HG03442 (cell line): Measurements from ENCODE around the gene DENND10.
"Not testable (repeated sequence)": the region's sequence is repeated elsewhere in the genome, so short reads cannot be mapped to it uniquely, and the experiment has no call there.

Experiments used
- ATAC-seq: cut with Tn5 transposase; IDR thresholded peaks from one replicate; pipeline ENCODE4 v1.9.1; 2021; ENCODE audit warnings: mild to moderate bottlenecking, moderate library complexity; ENCODE audit not compliant: unreplicated experiment

The DENND10 gene

DNA sequence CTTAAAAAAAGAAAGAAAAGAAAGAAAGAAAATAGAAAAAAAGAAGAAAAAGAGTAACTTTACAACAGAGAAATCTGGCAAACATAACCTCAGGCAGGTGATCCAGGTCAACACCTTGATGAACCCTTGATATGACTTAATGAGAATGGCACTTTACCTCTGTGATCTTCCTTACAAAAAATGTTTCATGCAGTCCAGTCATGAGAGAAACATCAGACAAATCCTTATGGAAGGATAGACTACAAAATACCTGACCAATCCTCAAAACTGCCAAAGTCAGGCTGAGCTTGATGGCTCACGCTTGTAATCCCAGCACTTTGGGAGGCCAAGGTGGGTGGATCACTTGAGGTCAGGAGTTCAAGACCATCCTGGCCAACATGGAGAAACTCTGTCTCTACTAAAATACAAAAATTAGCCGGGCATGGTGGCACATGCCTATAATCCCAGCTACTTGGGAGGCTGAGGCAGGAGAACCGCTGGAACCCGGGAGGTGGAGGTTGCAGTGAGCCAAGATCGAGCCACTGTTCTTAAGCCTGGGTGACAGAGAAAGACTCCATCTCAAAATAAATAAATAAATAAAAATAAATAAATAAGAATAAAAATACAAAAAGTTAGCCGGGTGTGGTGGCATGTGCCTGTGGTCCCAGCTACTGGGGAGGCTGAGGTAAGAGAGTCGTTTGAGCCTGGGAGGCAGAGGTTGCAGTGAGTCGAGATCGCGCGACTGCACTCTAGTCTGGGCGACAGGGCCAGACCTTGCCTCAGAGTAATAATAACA, 7.1 kb upstream of the DENND10 start:
- not testable (repeated sequence) for ATAC-seq

DNA sequence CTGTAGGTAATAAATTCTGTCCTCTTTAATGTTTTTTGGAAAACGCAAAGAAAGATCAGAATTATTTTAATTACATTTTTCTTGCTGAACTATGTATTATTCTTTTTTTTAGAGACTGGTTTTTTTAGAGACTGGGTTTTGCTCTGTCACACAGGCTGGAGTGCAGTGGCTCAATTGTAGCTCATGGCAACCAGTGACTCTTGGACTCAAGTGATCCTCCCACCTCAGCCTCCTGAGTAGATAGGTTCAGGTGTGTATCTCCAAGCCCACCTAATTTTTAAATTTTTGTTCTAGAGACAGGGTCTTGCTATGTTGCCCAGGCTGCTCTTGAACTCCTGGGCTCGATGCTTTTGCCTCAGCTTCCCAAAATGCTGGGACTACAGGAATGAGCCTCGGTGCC, 5.3 kb upstream of the DENND10 start:
- no peak for ATAC-seq

DNA sequence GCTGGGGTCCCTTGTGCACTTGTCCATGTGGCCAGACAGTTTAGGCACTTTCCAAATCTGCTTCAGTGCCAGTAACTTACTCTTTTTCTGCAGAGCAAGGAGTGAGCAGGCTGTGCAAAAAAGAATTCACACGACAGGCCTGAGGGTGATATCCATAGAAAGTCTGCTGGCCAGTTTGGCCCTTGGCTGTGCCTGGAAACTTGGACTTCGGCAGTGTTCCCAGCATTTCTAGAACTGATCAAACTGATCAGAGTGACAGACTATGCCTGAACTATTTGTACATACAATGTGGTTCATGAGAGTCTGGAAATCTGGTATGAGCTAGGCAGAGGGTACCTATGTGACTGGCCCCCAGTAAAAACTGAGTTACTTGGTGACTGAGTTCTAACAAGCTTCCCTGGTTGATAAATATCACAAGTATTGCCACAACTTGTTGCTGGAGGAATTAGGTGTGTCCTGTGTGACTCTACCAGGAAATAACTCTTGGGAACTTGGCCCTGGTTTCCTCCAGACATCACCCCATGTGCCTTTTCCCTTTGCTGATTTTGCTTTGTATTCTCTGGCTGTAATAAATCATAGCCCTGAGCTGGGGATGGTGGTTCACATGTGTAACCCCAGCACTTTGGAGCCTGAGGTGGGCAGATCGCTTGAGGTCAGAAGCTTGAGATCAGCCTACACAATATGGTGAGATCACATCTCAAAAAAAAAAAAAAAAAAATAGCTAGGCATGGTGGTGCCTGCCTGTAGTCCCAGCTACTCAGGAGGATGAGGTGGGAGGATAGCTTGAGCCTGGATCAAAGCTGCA, 3.3 kb upstream of the DENND10 start:
- no peak for ATAC-seq

DNA sequence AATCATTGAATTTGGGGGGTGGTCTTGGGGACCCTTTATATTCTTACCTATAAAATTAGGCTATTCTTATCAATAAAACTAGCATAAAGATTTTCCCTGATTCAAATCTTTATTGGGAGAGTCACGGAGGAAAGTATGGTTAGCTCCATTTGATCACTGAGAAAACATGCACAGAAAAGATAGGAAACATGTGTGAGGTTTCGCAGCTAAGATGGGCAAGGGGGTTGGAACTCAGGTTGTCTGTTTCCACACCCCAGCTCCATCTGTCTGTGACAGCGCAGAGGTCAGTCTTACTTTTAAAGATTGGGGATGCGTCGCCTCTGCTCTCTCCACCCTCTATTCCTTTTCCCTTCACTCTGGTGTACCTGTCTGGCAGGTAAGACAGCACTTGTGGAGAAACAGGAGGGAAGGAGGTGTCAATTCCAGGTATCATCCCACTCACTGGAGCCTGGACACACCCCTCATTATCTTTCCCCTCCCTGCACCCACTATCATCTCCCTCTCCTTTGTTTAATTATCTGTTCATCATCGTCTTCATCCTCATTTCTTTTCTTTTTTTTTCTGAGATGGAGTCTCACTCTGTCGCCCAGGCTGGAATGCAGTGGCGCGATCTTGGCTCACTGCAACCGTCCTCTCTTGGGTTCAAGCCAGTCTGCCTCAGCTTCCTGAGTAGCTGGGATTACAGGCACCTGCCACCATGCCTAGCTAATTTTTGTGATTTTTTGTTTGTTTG, 2.4 kb upstream of the DENND10 start:
- no peak for ATAC-seq

DNA sequence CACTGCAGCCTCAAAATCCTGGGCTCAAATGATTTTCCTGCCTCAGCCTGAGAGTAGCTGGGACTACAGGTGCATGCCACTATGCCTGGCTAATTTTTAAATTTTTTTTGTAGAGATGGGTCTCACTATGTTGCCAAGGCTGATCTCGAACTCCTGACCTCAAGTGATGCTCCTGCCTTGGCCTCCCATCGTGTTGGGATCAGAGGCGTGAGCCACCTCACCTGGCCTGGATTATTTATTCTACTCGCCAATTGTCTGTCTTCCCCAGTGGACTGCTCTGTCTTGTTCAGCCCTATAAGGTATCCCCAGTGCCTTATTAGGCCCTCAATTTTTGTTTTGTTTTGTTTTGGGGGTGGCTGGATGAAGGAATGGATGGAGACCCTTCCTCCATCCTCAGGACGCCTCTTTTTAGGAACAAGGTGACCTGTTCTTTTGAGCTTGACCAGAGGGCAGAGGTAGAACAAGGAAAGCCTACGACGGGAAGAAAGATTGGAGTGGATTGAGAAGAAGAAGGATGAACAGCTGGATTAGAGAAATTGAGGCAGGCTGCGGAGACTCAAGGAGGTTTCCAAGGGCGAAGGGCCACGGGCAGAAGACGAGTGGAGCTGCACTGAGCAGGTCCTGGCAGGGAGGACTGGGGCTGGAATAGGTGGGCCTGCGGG, 541 bp upstream of the DENND10 start:
- ATAC-seq, result no peak

DNA sequence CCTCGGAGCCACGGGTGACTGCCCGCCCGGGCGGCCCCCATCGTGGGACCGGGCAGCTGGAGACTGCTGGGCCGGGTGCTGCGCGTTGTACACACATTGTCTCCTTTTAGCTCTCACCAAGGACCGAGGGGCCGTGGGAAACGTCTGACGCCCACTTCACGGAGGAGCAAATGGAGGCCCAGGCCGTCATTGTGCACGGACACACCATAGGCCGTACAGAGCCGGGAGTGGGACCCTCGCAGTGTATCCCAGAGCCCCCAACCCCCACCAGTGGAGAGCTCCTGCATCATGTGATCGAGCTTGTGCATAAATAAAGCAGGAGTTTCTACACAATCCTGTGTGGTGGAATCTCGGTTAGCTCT, 722 bp downstream of the DENND10 start:
- ATAC-seq, result no peak

DNA sequence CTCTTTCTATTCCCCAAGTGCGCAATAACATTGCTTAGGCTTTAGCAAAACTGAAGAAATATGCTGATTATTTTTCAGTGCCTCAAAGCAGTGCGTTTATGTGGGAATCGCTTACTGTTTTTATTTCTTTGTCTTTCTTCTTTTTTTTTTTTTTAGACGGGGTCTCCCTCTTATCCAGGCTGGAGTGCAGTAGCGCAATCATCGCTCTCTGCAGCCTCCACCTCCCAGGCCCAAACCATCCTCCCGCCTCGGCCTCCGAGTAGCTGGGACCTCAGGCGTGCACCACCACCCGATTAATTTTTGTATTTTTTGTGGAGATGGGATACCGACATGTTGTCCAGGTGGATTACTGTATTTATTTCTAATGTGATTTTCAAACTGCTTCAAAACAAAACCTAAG, 1.2 kb downstream of the DENND10 start:
- no peak for ATAC-seq

DNA sequence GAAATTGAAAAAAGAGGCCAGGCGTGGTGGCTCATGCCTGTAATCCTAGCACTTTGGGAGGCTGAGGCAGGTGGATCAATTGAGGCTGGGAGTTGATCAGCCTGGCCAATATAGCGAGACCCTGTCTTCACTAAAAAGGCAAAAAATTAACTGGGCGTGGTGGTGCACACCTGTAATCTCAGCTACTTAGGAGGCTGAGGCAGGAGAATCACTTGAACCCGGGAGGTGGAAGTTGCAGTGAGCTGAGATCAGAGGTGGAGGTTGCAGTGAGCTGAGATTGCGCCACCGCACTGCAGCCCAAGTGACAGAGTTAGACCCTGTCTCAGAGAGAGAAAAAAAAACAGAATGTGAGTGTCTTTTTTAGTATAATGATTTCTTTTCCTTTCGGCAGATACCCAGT, 2.0 kb downstream of the DENND10 start:
- not testable (repeated sequence) for ATAC-seq

DNA sequence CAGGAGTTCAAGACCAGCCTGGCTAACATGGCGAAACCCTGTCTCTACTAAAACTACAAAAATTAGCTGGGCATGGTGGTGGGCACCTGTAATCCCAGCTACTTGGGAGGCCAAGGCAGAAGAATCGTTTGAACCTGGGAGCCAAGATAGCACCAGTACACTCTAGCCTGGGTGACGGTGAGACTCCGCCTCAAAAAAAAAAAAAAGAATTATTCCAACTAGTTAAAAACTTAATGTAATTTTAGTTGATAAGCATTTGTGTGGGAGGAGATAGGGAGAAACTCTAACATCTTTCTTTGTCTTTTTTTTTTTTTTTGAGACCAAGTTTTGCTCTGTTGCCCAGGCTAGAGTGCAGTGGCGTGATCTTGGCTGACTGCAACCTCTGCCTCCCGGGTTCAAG, 3.2 kb downstream of the DENND10 start:
- not testable (repeated sequence) for ATAC-seq

DNA sequence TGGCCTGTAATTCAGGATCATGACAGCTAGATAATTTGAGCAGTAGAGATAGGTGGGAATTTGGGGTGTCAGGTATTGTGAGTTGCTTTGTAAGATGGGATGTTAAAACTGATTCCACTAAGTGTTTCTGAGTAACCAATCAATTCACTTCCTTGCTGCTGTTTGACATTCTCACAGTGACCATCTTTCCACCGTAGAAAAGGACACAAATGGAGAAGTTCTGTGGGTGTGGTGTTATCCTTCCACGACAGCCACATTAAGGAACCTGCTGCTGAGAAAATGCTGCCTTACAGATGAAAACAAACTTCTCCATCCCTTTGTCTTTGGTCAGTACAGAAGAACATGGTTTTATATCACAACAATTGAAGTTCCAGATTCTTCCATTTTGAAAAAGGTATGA, 3.9 kb downstream of the DENND10 start:
- not testable (repeated sequence) for ATAC-seq

DNA sequence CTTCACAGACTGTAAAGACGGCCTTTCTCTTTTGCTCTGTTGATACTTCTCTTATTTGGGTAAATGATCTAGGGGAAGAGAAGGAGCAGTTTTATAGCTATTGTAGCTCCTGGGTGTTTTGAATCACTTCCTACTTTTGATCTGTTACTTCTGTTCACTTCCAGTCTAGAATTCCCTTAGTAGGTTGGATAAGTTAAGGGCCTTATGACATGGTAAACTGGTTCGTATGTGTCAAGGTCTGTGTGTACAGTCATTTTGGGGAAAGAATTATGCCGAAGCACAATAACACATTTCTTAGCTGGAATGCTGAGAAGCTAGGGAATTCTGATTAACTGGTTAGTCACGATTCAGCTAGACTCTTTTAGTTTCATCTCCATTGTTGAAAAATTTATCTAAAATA, 8.1 kb downstream of the DENND10 start:
- ATAC-seq, result no peak

DNA sequence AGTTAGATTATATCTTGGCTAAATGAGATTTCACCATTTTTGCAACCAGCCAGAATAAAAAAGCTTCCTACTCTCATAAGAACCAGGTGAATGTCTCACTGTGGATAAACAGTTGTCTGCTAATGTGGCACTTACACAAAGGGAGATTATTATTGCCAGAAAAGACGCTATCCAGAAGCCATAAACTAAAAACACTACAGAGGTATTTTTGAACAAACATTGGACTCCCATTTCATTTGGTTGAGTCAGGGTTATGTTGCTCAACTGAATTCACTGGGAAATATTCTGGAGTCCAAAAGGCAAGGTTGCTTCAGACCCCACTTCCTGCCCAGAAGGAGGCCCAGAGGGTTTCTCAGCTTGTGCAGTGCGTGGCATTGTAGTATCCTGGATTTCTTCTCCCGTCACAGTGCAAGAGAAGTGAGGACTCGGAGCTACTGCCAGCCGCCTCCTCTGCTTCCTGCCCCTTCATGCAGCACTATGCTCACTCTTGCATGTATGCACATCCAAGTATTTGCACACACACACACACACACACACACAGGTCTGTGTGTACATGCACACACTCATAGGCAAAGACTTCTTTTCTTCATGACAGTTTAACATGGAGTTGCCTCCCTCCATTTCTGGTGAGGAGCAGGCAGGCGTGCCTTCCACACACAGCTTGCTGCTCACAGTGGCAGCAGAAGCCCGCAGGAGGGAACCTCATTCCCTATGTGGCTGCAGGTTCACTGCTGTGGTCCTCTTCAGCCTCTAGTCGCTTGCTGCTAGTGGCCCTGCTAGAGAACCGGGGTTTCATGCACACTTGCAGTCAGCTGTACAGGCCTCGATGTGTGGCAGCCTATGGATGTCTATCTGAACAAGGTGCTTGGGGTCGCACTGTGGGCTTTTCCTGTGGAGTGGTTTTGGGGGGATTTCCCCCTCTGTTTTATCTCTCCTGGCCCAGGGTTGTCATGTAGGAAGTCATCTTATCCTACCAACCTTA, 10.1 kb downstream of the DENND10 start:
- ATAC-seq, result no peak

DNA sequence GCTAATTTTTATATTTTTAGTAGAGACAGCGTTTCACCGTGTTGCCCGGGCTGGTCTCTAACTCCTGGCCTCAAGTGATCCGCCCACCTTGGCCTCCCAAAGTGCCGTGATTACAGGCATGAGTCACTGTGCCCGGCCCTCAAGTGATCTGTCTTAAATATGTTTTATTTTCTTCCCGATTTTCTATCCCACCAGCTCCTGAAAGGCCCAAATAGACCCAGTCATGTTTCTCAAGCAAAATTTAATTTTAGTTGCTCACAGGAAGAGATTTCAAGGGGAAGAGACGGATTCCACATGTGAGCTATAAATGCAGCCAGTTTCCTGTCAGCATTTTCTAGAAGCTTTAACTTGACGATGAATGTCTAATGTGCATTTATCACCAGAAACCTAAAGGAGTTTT, 12.0 kb downstream of the DENND10 start:
- no peak for ATAC-seq

DNA sequence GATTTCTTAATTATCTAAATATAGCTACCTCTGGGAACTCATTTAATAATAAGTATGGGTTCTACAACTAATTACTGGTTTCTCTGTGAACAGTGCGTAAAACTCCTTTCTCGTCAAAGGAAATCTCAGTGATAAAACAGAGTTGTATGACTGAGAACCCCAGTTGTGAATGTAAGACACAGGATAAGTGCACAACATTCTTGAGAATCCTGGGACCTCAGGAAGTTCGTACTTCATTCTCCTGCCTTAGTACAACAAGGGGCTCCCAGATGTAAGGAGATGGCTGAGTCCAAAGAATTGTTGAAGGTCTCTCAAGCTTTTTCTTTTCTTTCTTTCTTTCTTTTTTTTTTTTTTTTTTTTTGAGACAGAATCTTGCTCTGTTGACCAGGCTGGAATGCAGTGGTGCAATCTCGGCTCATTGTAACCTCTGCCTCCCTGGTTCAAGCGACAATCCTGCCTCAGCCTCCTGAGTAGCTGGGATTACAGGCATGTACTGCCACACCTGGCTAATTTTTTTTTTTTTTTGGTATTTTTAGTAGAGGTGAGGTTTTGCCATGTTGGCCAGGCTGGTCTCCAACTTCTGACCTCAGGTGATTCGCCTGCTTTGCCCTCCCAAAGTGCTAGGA, 12.5 kb downstream of the DENND10 start:
- ATAC-seq, result no peak

DNA sequence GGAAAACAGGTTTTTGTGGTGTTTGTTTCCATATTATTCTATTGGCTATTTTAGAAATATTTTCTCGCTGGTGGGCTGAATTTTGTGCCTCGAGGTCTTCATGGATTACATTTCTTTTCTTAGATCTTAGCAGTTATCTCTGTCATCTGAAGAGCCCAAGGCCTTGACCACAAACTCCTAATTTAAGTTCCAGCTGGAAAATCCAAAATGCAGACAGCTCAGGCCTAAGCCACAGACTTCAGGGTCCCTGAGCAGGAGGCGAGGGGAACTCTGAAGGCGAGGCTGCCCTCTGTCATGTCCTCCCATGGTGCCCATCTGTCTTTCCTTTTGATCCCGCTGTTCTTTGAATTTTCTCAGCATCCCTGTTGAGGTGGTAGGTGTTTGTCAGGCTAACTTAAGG, 14.3 kb downstream of the DENND10 start:
- ATAC-seq, result no peak

DNA sequence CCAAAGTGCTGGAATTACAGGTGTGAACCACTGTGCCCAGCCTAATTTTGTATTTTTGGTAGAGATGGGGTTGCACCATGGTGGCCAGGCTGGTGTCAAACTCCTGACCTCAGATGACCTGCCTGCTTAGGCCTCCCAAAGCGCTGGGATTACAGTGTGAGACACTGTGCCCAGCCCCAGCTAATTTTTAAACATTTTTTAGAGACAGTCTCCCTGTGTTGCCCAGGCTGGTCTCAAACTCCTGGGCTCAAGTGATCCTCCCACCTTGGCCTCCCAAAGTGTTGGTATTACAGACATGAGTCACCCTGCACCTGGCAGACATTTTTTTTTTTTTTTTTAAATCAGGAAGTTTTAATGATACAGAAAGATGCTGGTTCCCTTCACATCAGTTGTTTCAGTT, 15.5 kb downstream of the DENND10 start:
- ATAC-seq, result no peak

DNA sequence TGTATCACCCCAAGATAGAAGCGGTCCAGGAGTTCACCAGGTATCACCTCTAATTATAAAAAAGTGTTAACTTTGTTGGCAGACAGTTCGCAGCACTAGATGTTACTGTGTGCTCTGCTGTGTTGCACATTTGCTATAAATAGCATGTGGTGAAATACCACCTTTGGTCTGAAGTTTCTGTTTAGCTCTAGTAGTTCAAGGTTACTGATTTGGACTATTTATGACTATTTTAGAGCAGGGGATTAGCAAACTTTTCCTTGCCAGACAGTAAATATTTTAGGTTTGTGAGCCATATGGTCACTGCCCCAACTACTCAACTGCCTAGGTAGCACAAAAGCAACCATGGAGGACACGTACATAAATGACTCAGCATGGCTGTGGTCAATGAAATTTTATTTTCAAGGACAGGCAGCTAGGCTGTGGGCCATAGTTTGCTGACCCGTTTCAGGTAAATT, 16.5 kb downstream of the DENND10 start:
- ATAC-seq, result peak; percentile 89

DNA sequence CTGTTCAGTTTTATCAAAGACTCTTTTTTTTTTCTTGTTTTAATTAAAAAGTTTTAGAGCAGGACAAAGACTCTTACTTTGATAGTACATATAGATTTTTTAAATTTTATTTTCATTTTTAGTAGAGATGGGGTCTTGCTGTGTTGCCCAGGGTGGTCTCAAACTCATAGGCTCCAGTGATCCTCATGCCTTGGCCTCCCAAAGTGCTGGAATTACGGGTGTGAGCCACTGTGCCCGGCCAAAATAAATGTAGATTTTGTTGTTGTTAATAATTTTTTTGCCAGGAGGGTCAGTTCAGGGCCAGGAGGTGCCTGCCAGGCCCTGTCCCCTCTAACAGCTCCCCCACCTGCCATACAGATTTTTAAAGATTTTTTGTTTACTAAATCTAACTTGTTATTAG, 17.0 kb downstream of the DENND10 start:
- no peak for ATAC-seq

DNA sequence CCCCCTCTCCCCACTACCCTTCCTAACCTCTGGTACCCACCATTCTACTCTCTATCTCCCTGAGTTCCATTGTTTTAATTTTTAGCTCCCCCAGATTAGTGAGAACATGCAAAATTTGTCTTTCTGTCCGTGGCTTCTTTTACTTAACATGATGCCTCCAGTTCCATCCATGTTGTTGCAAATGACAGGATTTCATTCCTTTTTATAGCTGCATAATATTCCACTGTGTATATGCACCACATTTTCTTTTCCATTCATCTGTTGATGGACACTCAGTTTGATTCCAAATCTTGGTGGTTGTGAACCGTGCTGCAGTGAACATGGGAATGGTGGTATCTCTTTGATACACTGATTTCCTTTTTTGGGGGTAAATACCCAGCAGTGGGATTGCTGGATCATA, 22.0 kb downstream of the DENND10 start:
- no peak for ATAC-seq

DNA sequence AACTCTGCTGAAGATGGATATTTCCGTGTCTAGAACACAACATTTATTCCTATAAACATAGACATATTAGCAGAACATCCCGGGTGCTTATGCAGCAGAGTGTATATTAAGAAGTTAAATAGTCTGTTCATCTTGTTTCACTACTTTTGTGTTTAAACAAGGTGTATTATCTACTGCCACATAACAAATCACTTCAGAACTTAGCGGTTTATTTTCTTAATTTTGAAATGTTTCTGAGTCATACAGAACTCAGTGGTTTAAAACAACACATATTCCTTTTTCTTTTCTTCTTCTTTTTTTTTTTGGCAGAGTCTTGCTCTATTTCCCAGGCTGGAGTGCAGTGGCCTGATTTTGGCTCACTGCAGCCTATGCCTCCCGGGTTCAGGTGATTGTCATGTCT, 25.8 kb downstream of the DENND10 start:
- no peak for ATAC-seq
